Gastroesophageal sphincter (tissue), 4 donors: ENCODE results near the gene ASIC3. TPM values are rescaled to one million over a fixed set of nuclear protein-coding genes. Genes with fewer than 3 reads are reported as not detected.

Source experiments
- ATAC-seq: fragments of 150-250 bp; one replicate; pipeline ENCODE4 v1.9.1; 2016; ENCODE audit warnings: mild to moderate bottlenecking, moderate library complexity
- H3K27ac ChIP-seq, 4 donors: fragments of 200-600 bp; sonication (generic) in 3 of 4; 1 replicate in 3 of 4; 2 replicates in 1 of 4; pipeline ENCODE4 v1.5.1; 2016 to 2019
- H3K27me3 ChIP-seq: fragments of 200-600 bp; sonication (generic); one replicate; pipeline ENCODE4 v1.5.1; 2019
- H3K36me3 ChIP-seq, 2 donors: fragments of 200-600 bp; sonication (generic); one replicate each; pipeline ENCODE4 v1.5.1; 2019; ENCODE audit warnings: control low read depth in 1 of 2
- H3K4me1 ChIP-seq, 3 donors: fragments of 200-600 bp; sonication (generic); 1 replicate in 2 of 3; 2 replicates in 1 of 3; pipeline ENCODE4 v1.5.1; 2016 to 2019; ENCODE audit warnings: control low read depth in 2 of 3
- H3K4me3 ChIP-seq, 2 donors: fragments of 200-600 bp; sonication (generic); one replicate each; pipeline ENCODE4 v1.5.1; 2019; ENCODE audit warnings: mild to moderate bottlenecking in 1 of 2, moderate library complexity in 1 of 2
- H3K9me3 ChIP-seq, 3 donors: fragments of 200-600 bp; sonication (generic); one replicate each; pipeline ENCODE4 v1.5.1; 2017 to 2019; ENCODE audit warnings: control low read depth in 2 of 3
- EP300 ChIP-seq: sonication (generic); formaldehyde crosslinking; IDR thresholded peaks from one replicate; pipeline ENCODE4 v1.6.1; 2017; ENCODE audit warnings: antibody characterized with exemption, mild to moderate bottlenecking
- POLR2A ChIP-seq, 2 donors: fragments of 450-650 bp; IDR thresholded peaks; one replicate each; pipeline ENCODE4 v1.6.1; 2017; ENCODE audit warnings: antibody characterized with exemption in 2 of 2, mild to moderate bottlenecking in 2 of 2, moderate library complexity in 1 of 2
- POLR2AphosphoS5 ChIP-seq: sonication (generic); formaldehyde crosslinking; IDR thresholded peaks from one replicate; pipeline ENCODE4 v1.6.1; 2017; ENCODE audit warnings: antibody characterized with exemption
- WGBS, 2 donors: methylation state at CpG; one replicate each; pipeline ENCODE4 v1.1.5; 2018; ENCODE audit warnings: low coverage in 1 of 2; 5-methylcytosine and 5-hydroxymethylcytosine counted together
- total RNA-seq, 4 donors: library from RNA; depleted of rRNA; stranded (reverse); fragments of >200 nt; gene quantifications; one replicate each; pipeline ENCODE4 v1.1.0, GENCODE V29; 2016
- TF ChIP-seq, protein P1 (sequence below), 4 experiments: fragments of 200-600 bp in 2 of 4; fragments of 450-650 bp in 2 of 4; sonication (generic) in 1 of 4; IDR thresholded peaks; one replicate each; pipeline ENCODE4 v1.5.1; 2017 to 2019; ENCODE audit warnings: antibody characterized with exemption in 4 of 4, mild to moderate bottlenecking in 2 of 4, moderate library complexity in 2 of 4

Gene ASIC3
- total RNA-seq, 4 donors from 2014 or later: 1.7 to 3.1 (median 2.1) TPM; not detected in 1

DNA sequence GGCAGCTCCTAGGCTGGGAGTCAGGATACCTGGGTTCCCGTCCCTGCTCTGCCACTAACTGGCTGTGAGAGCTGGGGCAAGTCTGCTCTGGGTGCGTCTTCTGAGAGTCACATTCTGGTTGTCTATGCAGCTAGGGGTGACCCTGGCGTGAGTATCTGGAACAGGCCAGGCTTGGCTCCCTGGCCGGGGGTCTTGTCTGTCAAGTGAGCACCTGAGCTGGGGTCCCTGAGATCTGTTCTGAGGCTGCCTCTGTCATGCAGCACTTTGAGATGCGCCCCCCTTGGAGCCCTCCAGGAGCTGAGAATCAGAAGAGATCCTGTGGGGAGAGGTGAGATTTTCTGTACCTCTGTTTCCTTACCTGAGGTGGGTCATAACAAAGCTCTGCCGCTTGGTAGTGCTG is 45.4 kb downstream of the ASIC3 start:
- Histone ChIP-seq H3K36me3 (peaks cover 0 to 14% of the 10 kb centered on the region in 2 donors), H3K27me3 (no peaks in the 10 kb centered on the region), H3K4me1 (peaks cover 4 to 72% (median 33%) of the 10 kb centered on the region in 3 donors), H3K4me3 (no peak overlapping the region), H3K9me3 (no peaks in the 10 kb centered on the region), H3K27ac (no peak overlapping the region)
- 100% methylated on average over 1 of the region's 6 CpGs; no CpG with 5 or more reads in 1 of the 2 donors for WGBS, 2 donors
- TF ChIP-seq EP300: no peak
- no peak for TF ChIP-seq POLR2A (IDR thresholded peaks at IDR 0.05)
- no peak for TF ChIP-seq POLR2AphosphoS5
- TF ChIP-seq, protein P1, sequence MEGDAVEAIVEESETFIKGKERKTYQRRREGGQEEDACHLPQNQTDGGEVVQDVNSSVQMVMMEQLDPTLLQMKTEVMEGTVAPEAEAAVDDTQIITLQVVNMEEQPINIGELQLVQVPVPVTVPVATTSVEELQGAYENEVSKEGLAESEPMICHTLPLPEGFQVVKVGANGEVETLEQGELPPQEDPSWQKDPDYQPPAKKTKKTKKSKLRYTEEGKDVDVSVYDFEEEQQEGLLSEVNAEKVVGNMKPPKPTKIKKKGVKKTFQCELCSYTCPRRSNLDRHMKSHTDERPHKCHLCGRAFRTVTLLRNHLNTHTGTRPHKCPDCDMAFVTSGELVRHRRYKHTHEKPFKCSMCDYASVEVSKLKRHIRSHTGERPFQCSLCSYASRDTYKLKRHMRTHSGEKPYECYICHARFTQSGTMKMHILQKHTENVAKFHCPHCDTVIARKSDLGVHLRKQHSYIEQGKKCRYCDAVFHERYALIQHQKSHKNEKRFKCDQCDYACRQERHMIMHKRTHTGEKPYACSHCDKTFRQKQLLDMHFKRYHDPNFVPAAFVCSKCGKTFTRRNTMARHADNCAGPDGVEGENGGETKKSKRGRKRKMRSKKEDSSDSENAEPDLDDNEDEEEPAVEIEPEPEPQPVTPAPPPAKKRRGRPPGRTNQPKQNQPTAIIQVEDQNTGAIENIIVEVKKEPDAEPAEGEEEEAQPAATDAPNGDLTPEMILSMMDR (IDR thresholded peaks at IDR 0.05): no peak
- no peak for ATAC-seq

DNA sequence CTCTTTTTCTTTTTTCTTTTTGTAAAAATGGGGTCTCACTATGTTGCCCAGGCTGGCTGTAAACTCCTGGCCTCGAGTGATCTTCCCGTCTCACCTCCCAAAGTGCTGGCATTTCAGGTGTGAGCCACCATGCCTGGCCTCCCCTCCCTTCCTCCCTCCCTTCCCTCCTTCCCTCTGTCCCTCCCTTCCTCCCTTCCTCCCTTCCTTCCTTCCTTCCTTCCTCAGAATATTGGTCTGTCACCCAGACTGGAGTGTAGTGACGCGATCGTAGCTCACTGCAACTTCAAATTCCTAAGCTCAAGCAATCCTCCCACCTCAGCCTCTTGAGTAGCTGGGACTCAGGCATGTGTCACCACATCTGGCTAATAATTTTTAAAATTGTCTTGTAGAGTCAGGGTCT is 46.3 kb downstream of the ASIC3 start:
- TF ChIP-seq POLR2A (IDR thresholded peaks at IDR 0.05) (no peak), POLR2AphosphoS5 (no peak), EP300 (no peak)
- TF ChIP-seq, protein P1 (IDR thresholded peaks at IDR 0.05): no peak
- H3K36me3 ChIP-seq: peaks cover 0 to 14% of the 10 kb centered on the region in 2 donors
- ATAC-seq: no peak
- no peaks in the 10 kb centered on the region for H3K27me3 ChIP-seq
- no peaks in the 10 kb centered on the region for H3K9me3 ChIP-seq
- H3K4me1 ChIP-seq: peaks cover 2 to 68% (median 30%) of the 10 kb centered on the region in 3 donors
- H3K27ac ChIP-seq: no peak overlapping the region
- H3K4me3 ChIP-seq: no peak overlapping the region
- WGBS, 2 donors: 77% methylated on average over 5 of the region's 5 CpGs; no CpG with 5 or more reads in 1 of the 2 donors

DNA sequence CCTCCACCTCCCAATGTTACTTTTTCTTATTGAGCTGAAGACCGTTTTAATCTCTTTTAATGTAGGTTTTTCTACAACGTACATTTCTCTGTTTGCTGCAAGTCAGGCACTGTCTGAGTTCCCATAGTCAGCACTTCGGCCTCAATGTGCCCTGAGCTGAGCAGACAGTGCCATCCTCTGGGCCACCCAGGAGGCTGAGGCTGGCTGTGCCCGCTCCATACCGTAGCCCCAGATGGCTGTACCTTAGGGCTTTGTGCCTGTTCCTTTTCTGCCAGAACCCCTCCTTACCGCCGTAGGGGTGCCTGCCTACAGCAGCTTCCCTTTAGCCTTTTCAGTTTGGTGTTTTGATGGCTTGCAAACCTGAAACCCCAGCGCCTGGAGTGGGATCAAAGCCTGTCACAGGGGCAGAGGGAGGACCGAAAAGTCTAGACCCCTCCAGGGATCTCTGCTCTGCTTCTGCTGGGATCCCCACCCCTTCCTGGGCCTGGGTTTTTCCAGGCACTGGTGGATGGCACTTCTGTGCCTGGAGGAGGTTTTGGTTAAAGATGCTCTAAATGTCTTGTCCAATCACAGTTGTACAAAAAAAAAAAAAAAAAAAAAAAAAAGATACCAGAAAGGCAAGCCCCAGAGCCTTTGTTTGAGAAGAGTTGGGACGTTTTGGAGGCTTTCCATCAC is 46.9 kb downstream of the ASIC3 start:
- H3K4me3 ChIP-seq: no peak overlapping the region
- H3K4me1 ChIP-seq: peaks cover 0 to 68% (median 30%) of the 10 kb centered on the region in 3 donors
- no peaks in the 10 kb centered on the region for H3K9me3 ChIP-seq
- 55 to 56% methylated on average over 2 to 8 of the region's 10 CpGs for WGBS, 2 donors
- H3K27ac ChIP-seq: no peak overlapping the region
- TF ChIP-seq POLR2AphosphoS5: no peak
- TF ChIP-seq, protein P1 (IDR thresholded peaks at IDR 0.05): no peak
- no peak for TF ChIP-seq EP300
- no peak for TF ChIP-seq POLR2A (IDR thresholded peaks at IDR 0.05)
- H3K27me3 ChIP-seq: no peaks in the 10 kb centered on the region
- peaks cover 0 to 14% of the 10 kb centered on the region in 2 donors for H3K36me3 ChIP-seq
- ATAC-seq: no peak

DNA sequence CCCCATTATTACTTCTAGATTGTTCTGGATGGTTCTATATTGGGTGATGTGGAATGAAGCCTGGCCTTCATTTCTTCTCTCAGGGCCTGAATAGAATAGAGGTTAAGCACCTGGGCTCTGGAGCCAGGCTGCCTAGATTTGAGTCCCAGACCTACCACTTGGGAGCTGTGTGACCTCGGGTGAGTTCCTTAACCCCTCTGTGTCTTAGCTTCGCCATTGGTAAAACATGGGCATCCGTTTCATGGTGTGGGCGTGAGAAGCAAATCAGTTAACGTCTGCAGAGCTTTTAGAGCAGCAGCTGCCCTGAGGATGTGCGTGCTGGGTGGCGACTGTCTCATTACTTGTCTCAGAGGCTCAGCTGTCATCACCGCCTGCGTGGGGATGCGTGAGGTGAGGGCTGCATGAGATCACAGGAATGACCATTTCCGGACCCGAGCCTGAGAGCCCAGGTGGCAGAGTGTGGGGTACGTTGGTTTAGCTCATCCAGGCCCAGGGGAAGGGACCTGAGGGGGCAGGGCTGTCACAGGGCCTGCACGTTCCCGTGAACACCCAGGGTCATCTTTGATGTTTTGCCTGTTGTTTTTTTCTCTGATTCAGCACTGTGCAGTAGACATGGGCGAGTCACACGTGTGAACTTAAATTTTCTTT is 47.6 kb downstream of the ASIC3 start:
- Histone ChIP-seq H3K27me3 (no peaks in the 10 kb centered on the region), H3K4me1 (peaks cover 0 to 67% (median 29%) of the 10 kb centered on the region in 3 donors), H3K36me3 (peaks cover 0 to 14% of the 10 kb centered on the region in 2 donors), H3K27ac (no peak overlapping the region), H3K9me3 (no peaks in the 10 kb centered on the region), H3K4me3 (no peak overlapping the region)
- 67 to 79% methylated on average over 5 to 15 of the region's 17 CpGs for WGBS, 2 donors
- no peak for ATAC-seq
- TF ChIP-seq, protein P1 (IDR thresholded peaks at IDR 0.05): no peak
- TF ChIP-seq POLR2AphosphoS5 (no peak), POLR2A (IDR thresholded peaks at IDR 0.05) (no peak), EP300 (no peak)
